Right renal cortex interstitium (tissue), 3 donors: ENCODE measurements around the gene ICOSLG. TPM values are rescaled to one million over a fixed set of nuclear protein-coding genes. Genes with fewer than 3 reads are reported as not detected.
"Not testable (repeated sequence)": the region's sequence is repeated elsewhere in the genome, so short reads cannot be mapped to it uniquely, and the experiment has no call there.

Source experiments
- DNase-seq, 3 donors: peaks; one replicate each; pipeline ENCODE4 v3.0.0-alpha.2; 2013; ENCODE audit warnings: low read depth in 3 of 3, low spot score in 2 of 3
- polyA plus RNA-seq, 3 donors: library from polyadenylated mRNA; unstranded; fragments of 120-200 nt; gene quantifications; one replicate each; pipeline ENCODE4 v1.2.1, GENCODE V29; 2013; ENCODE audit not compliant: insufficient read length in 3 of 3

The ICOSLG gene
- polyA plus RNA-seq = 10 to 100 TPM in 1 of 3 donors, 1 to 10 TPM in 2; 6.1 to 13.2 (median 6.9) TPM

GRCh38 chr21:44240842-44241241 is at the start of gene ICOSLG:
Gene ICOSLG (minus strand): TSS chr21:44240943. CDS start chr21:44240817, 126 bp downstream.
- not testable (repeated sequence) for DNase-seq

- DNase-seq = no peak
Measured at GRCh38 chr21:44289381-44290010, 48.8 kb upstream of the ICOSLG start.

GRCh38 chr21:44288251-44289110 is 47.7 kb upstream of the ICOSLG start:
- DNase-seq = no peak

GRCh38 chr21:44286716-44287632 is 46.2 kb upstream of the ICOSLG start:
- no peak for DNase-seq

- DNase-seq = no peak
Measured at GRCh38 chr21:44286086-44286715, 45.5 kb upstream of the ICOSLG start.

- DNase-seq = no peak
Measured at GRCh38 chr21:44285138-44285992, 44.6 kb upstream of the ICOSLG start, which contains the start of gene AIRE. Gene AIRE (plus strand): TSS chr21:44285876. CDS start chr21:44286007, 131 bp downstream.

GRCh38 chr21:44283948-44284347 is 43.2 kb upstream of the ICOSLG start:
- DNase-seq = no peak

GRCh38 chr21:44283211-44283785 is 42.6 kb upstream of the ICOSLG start:
- not testable (repeated sequence) for DNase-seq

- DNase-seq = no peak
Measured at GRCh38 chr21:44282370-44282769, 41.6 kb upstream of the ICOSLG start.

- DNase-seq = no peak
Measured at GRCh38 chr21:44281801-44282200, 41.1 kb upstream of the ICOSLG start.

GRCh38 chr21:44279354-44280260 is 38.9 kb upstream of the ICOSLG start:
- no peak for DNase-seq

GRCh38 chr21:44275041-44275440 is 34.3 kb upstream of the ICOSLG start:
- DNase-seq = no peak

GRCh38 chr21:44273046-44273445 is 32.3 kb upstream of the ICOSLG start:
- DNase-seq = no peak

GRCh38 chr21:44272284-44272858 is 31.6 kb upstream of the ICOSLG start:
- DNase-seq = no peak

- DNase-seq = no peak
Measured at GRCh38 chr21:44271558-44272283, 31.0 kb upstream of the ICOSLG start.

GRCh38 chr21:44269090-44269489 is 28.3 kb upstream of the ICOSLG start:
- DNase-seq = no peak

GRCh38 chr21:44267655-44268142 is 27.0 kb upstream of the ICOSLG start:
- no peak for DNase-seq
